ENCODE data around the gene CCL24.

- TF ChIP-seq GATA3 (IDR thresholded peaks at IDR 0.05; ENCODE audit: low read depth, low read length) = no peak
- TF ChIP-seq GATA2 (IDR thresholded peaks at IDR 0.05; ENCODE audit: low read depth, low read length) = no peak
These were observed 6.1 kb upstream of the CCL24 start for GRCh38 chr7:75819711-75820110.

All from SH-SY5Y (cell line).